Epithelial cell of alveolus of lung (primary cell): Measurements from ENCODE around the gene RTP3. TPM values are rescaled to one million over a fixed set of nuclear protein-coding genes. Genes with fewer than 3 reads are reported as not detected.

Source experiments
- total RNA-seq: library from RNA; depleted of rRNA; stranded (reverse); fragments of >200 nt; gene quantifications from 2 replicates; pipeline ENCODE4 v1.2.1, GENCODE V29; 2015

The RTP3 gene
- not detected in 2 replicates for total RNA-seq

DNA sequence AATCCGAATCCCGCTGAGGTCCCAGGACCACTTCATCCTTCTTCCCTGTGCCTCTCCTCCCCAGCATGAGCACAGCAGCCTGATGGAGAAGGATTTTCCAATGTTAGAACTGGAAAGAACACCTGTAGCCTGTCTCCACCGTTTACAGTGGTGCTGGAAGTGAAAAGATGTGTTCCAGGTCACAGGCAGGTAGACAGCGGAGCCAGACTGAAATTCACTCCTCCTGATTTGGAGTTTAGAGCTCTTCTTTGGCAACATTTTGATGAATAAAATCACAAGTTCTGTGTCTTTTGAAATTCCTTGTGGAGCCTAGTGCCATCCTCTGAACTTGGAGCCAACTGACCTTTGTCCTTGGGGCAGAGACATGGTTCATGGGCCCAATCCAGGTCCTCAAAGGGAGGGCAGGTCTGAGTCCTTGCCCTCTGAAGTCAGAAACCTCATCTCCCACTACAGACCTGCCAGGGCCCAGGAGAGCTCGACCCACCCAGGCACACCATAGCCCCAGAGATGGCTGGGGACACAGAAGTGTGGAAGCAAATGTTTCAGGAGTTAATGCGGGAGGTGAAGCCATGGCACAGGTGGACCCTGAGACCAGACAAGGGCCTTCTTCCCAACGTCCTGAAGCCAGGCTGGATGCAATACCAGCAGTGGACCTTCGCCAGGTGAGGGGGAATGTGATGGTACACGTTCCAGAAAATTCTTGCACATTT lies at the start of gene RTP3:
Gene RTP3, plus strand, starts transcription at position 421 of the 710 bp plus-strand sequence. Its CDS starts 87 bp downstream, at position 508.

DNA sequence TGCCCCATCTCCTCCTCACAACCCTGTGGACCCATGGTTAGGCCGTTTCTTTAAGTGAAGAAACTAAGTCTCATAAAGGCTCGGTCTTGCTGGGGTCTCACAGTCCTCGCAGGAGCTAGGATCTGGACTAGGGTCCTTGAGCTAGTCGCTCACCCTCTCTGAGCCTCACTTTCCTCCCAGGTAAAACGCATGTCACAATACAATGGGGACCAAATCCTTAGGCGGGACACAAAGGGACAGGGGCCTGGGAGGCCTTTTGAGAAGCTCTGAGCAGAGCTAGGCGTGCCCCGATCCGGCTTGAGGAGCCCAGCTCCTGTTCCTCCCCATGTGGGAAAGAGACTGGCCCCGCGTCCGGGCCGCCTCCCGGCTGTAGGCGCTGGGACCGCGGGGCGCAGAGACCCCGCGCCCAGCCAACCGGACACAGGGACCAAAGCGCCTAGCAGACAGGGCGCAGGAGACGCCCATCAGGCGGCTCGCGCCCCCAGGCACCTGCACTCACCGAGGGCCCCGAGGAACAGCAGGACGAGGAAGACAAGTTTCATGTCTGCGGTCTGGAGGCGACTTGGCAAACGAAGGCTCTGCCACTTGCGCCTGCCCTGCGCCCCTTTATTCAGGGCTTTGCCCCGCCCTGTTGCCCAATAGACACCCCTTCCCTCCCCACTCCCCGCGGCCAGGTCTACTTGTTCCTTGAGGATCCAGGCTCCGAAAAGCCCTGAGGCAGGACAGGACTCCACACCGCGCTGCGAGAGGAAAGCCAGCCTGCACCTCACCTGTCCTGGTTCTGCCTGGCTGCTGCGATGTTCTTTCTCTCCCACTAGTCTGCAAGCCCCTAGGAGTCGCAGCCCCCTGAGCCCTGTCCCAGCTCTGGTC lies 33.2 kb upstream of the RTP3 start, which contains the start of gene LTF:
Gene LTF, minus strand, starts transcription at position 580 of the 870 bp plus-strand sequence. Its CDS starts 38 bp downstream, at position 542.

Other genes starting within 250 kb of the RTP3 start
- gene CCR2, start 143.9 kb upstream of the RTP3 start, total RNA-seq = not detected in 2 replicates
- gene CCR5, start 127.0 kb upstream of the RTP3 start, total RNA-seq = not detected in 2 replicates
- 0.39 TPM in 1 of 2 replicates, not detected in the other for gene CCRL2, start 90.7 kb upstream of the RTP3 start, total RNA-seq
- gene LTF, start 33.1 kb upstream of the RTP3 start, total RNA-seq = not detected in 2 replicates
- 0.65 and 2.2 TPM in 2 replicates for gene LRRC2, start 68.3 kb downstream of the RTP3 start, total RNA-seq
- not detected in 2 replicates for gene FAM240A, start 114.5 kb downstream of the RTP3 start, total RNA-seq
- 2.1 and 44.2 TPM in 2 replicates for gene ALS2CL, start 195.7 kb downstream of the RTP3 start, total RNA-seq
- 7.3 TPM in 1 of 2 replicates, not detected in the other for gene TMIE, start 203.4 kb downstream of the RTP3 start, total RNA-seq
- not detected in 2 replicates for gene PRSS50, start 219.9 kb downstream of the RTP3 start, total RNA-seq